ENCODE results near the gene NUBPL. TPM values are rescaled to one million over a fixed set of nuclear protein-coding genes. Genes with fewer than 3 reads are reported as not detected.
A peak's percentile ranks its signal among the peaks of the same experiment; 100 is the strongest.
"Not testable (repeated sequence)": the region's sequence is repeated elsewhere in the genome, so short reads cannot be mapped to it uniquely, and the experiment has no call there.

Gene NUBPL
- total RNA-seq, 1 donor from 2014 or later, result 27.0 TPM

- not testable (repeated sequence) for DNase-seq (ENCODE audit: low spot score)
Observed at GRCh38 chr14:31811693-31812628, 250.8 kb downstream of the NUBPL start.

- DNase-seq (ENCODE audit: low spot score), result not testable (repeated sequence)
Observed at GRCh38 chr14:31813724-31814490, 252.7 kb downstream of the NUBPL start.

- no peak for DNase-seq (ENCODE audit: low spot score)
Observed at GRCh38 chr14:31819281-31819680, 258.1 kb downstream of the NUBPL start.

- no peak for DNase-seq (ENCODE audit: low spot score)
Observed at GRCh38 chr14:31825459-31825858, 264.3 kb downstream of the NUBPL start.

GRCh38 chr14:31827325-31827724 lies 266.1 kb downstream of the NUBPL start:
- no peak for DNase-seq (ENCODE audit: low spot score)

GRCh38 chr14:31828946-31829868 lies 268.0 kb downstream of the NUBPL start:
- DNase-seq (ENCODE audit: low spot score), result peak; percentile 88

- peak; percentile 17 for DNase-seq (ENCODE audit: low spot score)
Observed at GRCh38 chr14:31834616-31835015, 273.4 kb downstream of the NUBPL start.

GRCh38 chr14:31835049-31835448 lies 273.8 kb downstream of the NUBPL start:
- DNase-seq (ENCODE audit: low spot score), result no peak

GRCh38 chr14:31837031-31837430 lies 275.8 kb downstream of the NUBPL start:
- no peak for DNase-seq (ENCODE audit: low spot score)

- DNase-seq (ENCODE audit: low spot score), result no peak
Observed at GRCh38 chr14:31842899-31843298, 281.7 kb downstream of the NUBPL start.

GRCh38 chr14:31843361-31844091 lies 282.3 kb downstream of the NUBPL start:
- no peak for DNase-seq (ENCODE audit: low spot score)

- DNase-seq (ENCODE audit: low spot score), result no peak
Observed at GRCh38 chr14:31854508-31855075, 293.4 kb downstream of the NUBPL start.

- DNase-seq (ENCODE audit: low spot score), result no peak
Observed at GRCh38 chr14:31855262-31855661, 294.1 kb downstream of the NUBPL start.

GRCh38 chr14:31856003-31856402 lies 294.8 kb downstream of the NUBPL start:
- not testable (repeated sequence) for DNase-seq (ENCODE audit: low spot score)

- no peak for DNase-seq (ENCODE audit: low spot score)
Observed at GRCh38 chr14:31858868-31859267, 297.7 kb downstream of the NUBPL start.

GRCh38 chr14:31864937-31865855 lies 304.0 kb downstream of the NUBPL start:
- no peak for DNase-seq (ENCODE audit: low spot score)

GRCh38 chr14:31867570-31867969 lies 306.4 kb downstream of the NUBPL start:
- DNase-seq (ENCODE audit: low spot score), result no peak

GRCh38 chr14:31868096-31868495 lies 306.9 kb downstream of the NUBPL start:
- DNase-seq (ENCODE audit: low spot score), result not testable (repeated sequence)

GRCh38 chr14:31876741-31877140 lies 315.5 kb downstream of the NUBPL start:
- no peak for DNase-seq (ENCODE audit: low spot score)

Measured in umbilical cord (tissue), 2 donors.